Suprapubic skin (tissue), 4 donors: Measurements from ENCODE around the gene DNAJB14. TPM values are rescaled to one million over a fixed set of nuclear protein-coding genes. Genes with fewer than 3 reads are reported as not detected.

Experiments
- DNase-seq, 2 donors: peaks; one replicate each; pipeline ENCODE4 v3.0.0-alpha.2; 2019; ENCODE audit warnings: low spot score in 2 of 2
- H3K27ac ChIP-seq: fragments of 200-600 bp; sonication (generic); one replicate; pipeline ENCODE4 v1.5.1; 2019
- H3K27me3 ChIP-seq: fragments of 200-600 bp; sonication (generic); one replicate; pipeline ENCODE4 v1.5.1; 2019
- H3K36me3 ChIP-seq: fragments of 200-600 bp; sonication (generic); one replicate; pipeline ENCODE4 v1.5.1; 2019
- H3K4me1 ChIP-seq: fragments of 200-600 bp; sonication (generic); one replicate; pipeline ENCODE4 v1.5.1; 2019
- H3K4me3 ChIP-seq: fragments of 200-600 bp; sonication (generic); one replicate; pipeline ENCODE4 v1.5.1; 2019; ENCODE audit warnings: mild to moderate bottlenecking
- H3K9me3 ChIP-seq: fragments of 200-600 bp; sonication (generic); one replicate; pipeline ENCODE4 v1.5.1; 2019
- EP300 ChIP-seq: sonication (generic); formaldehyde crosslinking; IDR thresholded peaks from one replicate; pipeline ENCODE4 v1.6.1; 2017; ENCODE audit warnings: antibody characterized with exemption
- POLR2A ChIP-seq, 2 donors: fragments of 450-650 bp; IDR thresholded peaks; one replicate each; pipeline ENCODE4 v1.6.1; 2017; ENCODE audit warnings: antibody characterized with exemption in 2 of 2, mild to moderate bottlenecking in 2 of 2, moderate library complexity in 2 of 2
- POLR2AphosphoS5 ChIP-seq, 3 donors: sonication (generic); formaldehyde crosslinking; IDR thresholded peaks; one replicate each; pipeline ENCODE4 v1.6.1; 2017; ENCODE audit warnings: antibody characterized with exemption in 3 of 3
- WGBS: methylation state at CpG from one replicate; pipeline ENCODE4 v1.1.5; 2018; 5-methylcytosine and 5-hydroxymethylcytosine counted together
- total RNA-seq, 4 donors: library from RNA; depleted of rRNA; stranded (reverse); fragments of >200 nt; gene quantifications; one replicate each; pipeline ENCODE4 v1.1.0, GENCODE V29; 2016
- TF ChIP-seq, protein P1 (sequence below), 2 donors: fragments of 200-600 bp in 1 of 2; fragments of 450-650 bp in 1 of 2; sonication (generic) in 1 of 2; IDR thresholded peaks; one replicate each; pipeline ENCODE4 v1.5.1; 2016 to 2019; ENCODE audit warnings: antibody characterized with exemption in 2 of 2, mild to moderate bottlenecking in 1 of 2, moderate library complexity in 1 of 2

DNAJB14 gene
- total RNA-seq, 4 donors from 2014 or later: 19.4 to 30.9 (median 19.8) TPM

DNA sequence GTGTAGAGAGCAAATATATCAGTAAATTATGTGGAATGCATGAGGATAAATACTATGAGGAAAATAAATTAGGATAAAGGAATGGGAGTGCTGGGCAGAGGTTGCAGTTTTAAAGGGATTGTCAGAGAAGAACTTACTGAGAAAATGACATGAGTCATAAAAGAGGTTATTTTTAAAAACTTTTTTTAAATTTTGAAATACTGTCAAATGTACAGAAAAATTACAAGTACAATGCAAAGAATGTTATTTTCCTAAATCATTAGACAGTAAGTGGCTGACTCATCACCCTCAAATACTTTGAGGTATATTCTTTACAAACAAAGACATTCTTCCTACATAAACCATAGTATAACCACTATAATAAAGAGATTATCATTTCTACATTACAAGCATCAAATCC lies 33.5 kb upstream of the DNAJB14 start:
- Histone ChIP-seq H3K4me3 (no peak overlapping the region), H3K9me3 (no peaks in the 10 kb centered on the region), H3K27me3 (no peaks in the 10 kb centered on the region), H3K4me1 (no peaks in the 10 kb centered on the region), H3K27ac (no peak overlapping the region), H3K36me3 (no peaks in the 10 kb centered on the region)
- no peak for TF ChIP-seq EP300
- no peak for TF ChIP-seq POLR2AphosphoS5 (IDR thresholded peaks at IDR 0.05)
- TF ChIP-seq, protein P1, sequence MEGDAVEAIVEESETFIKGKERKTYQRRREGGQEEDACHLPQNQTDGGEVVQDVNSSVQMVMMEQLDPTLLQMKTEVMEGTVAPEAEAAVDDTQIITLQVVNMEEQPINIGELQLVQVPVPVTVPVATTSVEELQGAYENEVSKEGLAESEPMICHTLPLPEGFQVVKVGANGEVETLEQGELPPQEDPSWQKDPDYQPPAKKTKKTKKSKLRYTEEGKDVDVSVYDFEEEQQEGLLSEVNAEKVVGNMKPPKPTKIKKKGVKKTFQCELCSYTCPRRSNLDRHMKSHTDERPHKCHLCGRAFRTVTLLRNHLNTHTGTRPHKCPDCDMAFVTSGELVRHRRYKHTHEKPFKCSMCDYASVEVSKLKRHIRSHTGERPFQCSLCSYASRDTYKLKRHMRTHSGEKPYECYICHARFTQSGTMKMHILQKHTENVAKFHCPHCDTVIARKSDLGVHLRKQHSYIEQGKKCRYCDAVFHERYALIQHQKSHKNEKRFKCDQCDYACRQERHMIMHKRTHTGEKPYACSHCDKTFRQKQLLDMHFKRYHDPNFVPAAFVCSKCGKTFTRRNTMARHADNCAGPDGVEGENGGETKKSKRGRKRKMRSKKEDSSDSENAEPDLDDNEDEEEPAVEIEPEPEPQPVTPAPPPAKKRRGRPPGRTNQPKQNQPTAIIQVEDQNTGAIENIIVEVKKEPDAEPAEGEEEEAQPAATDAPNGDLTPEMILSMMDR (IDR thresholded peaks at IDR 0.05): no peak
- no peak for TF ChIP-seq POLR2A (IDR thresholded peaks at IDR 0.05)
- DNase-seq: no peak

DNA sequence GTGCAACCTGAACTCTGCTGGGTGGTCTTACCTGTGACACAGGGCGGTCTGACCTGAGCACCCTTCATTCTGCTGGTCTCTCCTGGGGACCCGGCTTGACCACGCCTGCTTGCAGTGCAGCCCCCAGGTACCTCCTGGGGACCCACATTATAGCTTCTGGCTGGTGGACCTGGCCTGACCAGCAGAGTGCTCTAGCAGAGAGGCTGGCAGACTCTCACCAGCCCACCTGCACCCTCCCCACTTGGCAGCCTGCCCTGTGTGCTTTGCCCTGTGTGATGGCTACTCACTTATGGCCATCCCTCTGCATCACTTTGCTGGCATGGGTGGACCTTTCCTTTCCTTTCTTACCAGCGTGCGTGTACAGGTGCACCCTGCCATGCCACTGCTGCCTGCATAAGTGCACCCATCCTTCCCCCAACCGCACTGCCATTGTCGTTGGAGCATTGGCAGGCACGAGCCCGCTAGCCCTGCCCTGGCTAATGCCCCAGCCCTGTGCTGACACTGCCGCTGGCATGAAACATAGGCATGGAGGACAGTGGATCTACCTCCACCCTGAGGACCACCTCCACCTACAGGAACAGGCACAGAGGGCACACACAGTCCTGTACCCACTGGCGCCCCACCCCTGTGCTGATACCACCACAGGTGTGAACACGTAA lies 25.2 kb upstream of the DNAJB14 start:
- no peaks in the 10 kb centered on the region for H3K4me1 ChIP-seq
- DNase-seq: no peak
- H3K9me3 ChIP-seq: no peaks in the 10 kb centered on the region
- TF ChIP-seq, protein P1 (IDR thresholded peaks at IDR 0.05): no peak
- no peak for TF ChIP-seq POLR2AphosphoS5 (IDR thresholded peaks at IDR 0.05)
- no peak for TF ChIP-seq POLR2A (IDR thresholded peaks at IDR 0.05)
- no peak overlapping the region for H3K27ac ChIP-seq
- H3K27me3 ChIP-seq: no peaks in the 10 kb centered on the region
- WGBS: 97% methylated on average over 7 of the region's 12 CpGs
- no peaks in the 10 kb centered on the region for H3K36me3 ChIP-seq
- no peak overlapping the region for H3K4me3 ChIP-seq

DNA sequence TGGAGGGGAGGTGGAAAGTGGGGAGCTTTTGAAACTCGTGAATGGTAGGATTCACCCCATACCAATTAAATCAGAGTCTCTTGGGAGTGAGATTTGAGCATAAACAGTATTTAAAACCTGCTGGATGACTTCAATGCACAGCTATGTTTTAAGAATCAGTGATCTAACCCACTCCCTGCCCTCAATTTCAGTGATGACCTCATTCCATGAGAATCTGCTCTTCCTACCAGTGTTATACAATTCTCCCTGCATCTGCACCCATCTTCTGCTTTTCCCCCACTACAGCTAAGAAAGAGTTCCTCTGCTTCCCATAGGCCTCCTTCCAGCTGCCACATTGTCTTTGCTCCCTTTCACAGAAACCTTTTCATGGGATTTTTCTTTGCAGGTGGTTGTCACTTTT lies 21.9 kb upstream of the DNAJB14 start:
- no peaks in the 10 kb centered on the region for H3K9me3 ChIP-seq
- WGBS: 65% methylated on average over 1 of the region's 1 CpG
- no peak overlapping the region for H3K4me3 ChIP-seq
- H3K27ac ChIP-seq: no peak overlapping the region
- DNase-seq: no peak
- H3K36me3 ChIP-seq: no peaks in the 10 kb centered on the region
- TF ChIP-seq EP300 (no peak), POLR2A (IDR thresholded peaks at IDR 0.05) (no peak), POLR2AphosphoS5 (IDR thresholded peaks at IDR 0.05) (no peak)
- TF ChIP-seq, protein P1 (IDR thresholded peaks at IDR 0.05): no peak
- no peaks in the 10 kb centered on the region for H3K4me1 ChIP-seq
- H3K27me3 ChIP-seq: no peaks in the 10 kb centered on the region

GRCh38 chr4:99966692-99967091 lies 20.3 kb upstream of the DNAJB14 start:
- TF ChIP-seq POLR2AphosphoS5 (IDR thresholded peaks at IDR 0.05) (no peak), EP300 (no peak), POLR2A (IDR thresholded peaks at IDR 0.05) (no peak)
- TF ChIP-seq, protein P1 (IDR thresholded peaks at IDR 0.05): no peak
- no peak for DNase-seq
- H3K4me1 ChIP-seq: no peaks in the 10 kb centered on the region
- 90% methylated on average over 3 of the region's 3 CpGs for WGBS
- no peaks in the 10 kb centered on the region for H3K9me3 ChIP-seq
- H3K27ac ChIP-seq: no peak overlapping the region
- no peaks in the 10 kb centered on the region for H3K27me3 ChIP-seq
- no peaks in the 10 kb centered on the region for H3K36me3 ChIP-seq
- no peak overlapping the region for H3K4me3 ChIP-seq

DNA sequence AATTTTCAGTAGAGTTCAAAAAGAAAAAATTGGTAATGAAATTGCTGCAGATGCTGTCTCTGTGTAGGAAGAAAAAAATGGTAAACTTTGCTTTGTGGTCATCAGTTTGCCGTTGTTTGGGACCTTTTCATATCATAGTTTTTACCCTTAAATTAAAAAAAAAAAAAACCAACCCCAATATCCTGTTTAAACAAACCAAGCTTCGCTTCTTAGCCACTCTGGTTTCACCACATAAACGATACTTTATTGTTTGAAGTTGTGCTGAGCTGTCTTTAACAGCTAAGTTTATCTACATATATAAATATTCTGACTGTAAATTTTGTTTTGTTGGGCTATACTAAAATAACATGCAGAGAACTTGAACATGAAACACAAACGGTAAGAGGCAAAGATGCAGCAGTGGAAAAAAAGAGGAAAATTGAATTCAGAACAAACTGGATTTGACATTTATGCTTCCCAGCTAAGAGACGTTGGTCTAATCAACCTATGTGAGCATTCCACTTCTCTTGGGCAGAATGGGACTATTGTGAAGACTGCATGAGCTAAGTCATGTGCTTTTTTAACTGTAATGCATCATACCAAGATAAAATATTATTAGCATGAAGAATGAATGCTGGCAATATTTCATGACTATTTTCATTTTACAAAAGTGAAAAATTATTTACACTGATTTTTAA lies 19.4 kb upstream of the DNAJB14 start:
- Histone ChIP-seq H3K27ac (no peak overlapping the region), H3K9me3 (no peaks in the 10 kb centered on the region), H3K4me3 (no peak overlapping the region), H3K4me1 (no peaks in the 10 kb centered on the region), H3K27me3 (no peaks in the 10 kb centered on the region), H3K36me3 (no peaks in the 10 kb centered on the region)
- 69% methylated on average over 5 of the region's 5 CpGs for WGBS
- TF ChIP-seq EP300 (no peak), POLR2A (IDR thresholded peaks at IDR 0.05) (no peak), POLR2AphosphoS5 (IDR thresholded peaks at IDR 0.05) (no peak)
- TF ChIP-seq, protein P1 (IDR thresholded peaks at IDR 0.05): no peak
- no peak for DNase-seq
